HFF-Myc (cell line): Measurements from ENCODE around the gene WSCD2.

Experiments used
- DNase-seq: peaks from one replicate; pipeline ENCODE4 v3.0.0-alpha.2; 2011; ENCODE audit warnings: low read depth; ENCODE audit errors: extremely low read depth
- H3K4me3 ChIP-seq: replicated peaks from 2 replicates; pipeline ENCODE4 v1.5.1; 2011; ENCODE audit warnings: low read depth, mild to moderate bottlenecking, control low read depth, low read length
- TF ChIP-seq, protein P1 (sequence below): IDR thresholded peaks from 2 replicates; pipeline ENCODE4 v1.5.1; 2012; ENCODE audit warnings: mild to moderate bottlenecking, low read depth, low read length, control low read depth; ENCODE audit errors: missing control alignments

WSCD2 gene

DNA sequence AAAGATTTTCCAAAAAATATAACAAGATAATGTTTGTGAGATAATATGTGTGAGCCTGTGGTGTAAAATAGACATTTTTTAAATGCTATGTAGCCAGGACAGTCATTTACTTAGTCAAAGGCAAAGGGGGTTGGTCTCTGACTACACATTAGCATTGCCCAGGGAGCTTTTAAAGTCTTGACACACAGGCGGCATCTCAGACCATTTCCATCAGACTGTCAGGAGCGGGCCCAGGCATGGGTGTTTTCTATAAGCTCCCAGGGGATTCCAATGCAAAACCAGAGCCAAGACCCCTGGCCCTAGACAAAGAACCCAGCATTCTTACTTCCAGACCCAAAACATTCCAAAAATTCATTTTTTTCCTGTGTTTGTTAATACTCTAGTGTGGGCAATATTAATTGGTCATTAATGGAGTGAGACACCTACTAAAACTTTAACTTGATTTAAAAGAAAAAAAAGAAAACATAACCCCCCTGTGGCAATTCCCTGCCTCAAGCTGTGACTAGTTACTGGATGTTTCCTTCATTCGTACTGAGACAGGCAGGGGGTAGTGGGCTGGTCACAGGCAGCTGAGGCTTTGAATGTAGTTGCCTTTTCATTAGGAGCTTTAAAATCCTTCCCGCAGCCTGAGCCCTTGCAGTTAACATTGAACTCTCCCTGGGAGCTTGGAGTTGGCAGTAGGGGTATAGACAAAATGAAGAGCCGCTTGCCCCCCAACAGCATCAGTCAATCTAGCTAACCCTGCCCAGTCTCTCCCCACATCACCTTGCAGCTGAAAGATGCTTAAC is 106.3 kb downstream of the WSCD2 start:
- TF ChIP-seq, protein P1, sequence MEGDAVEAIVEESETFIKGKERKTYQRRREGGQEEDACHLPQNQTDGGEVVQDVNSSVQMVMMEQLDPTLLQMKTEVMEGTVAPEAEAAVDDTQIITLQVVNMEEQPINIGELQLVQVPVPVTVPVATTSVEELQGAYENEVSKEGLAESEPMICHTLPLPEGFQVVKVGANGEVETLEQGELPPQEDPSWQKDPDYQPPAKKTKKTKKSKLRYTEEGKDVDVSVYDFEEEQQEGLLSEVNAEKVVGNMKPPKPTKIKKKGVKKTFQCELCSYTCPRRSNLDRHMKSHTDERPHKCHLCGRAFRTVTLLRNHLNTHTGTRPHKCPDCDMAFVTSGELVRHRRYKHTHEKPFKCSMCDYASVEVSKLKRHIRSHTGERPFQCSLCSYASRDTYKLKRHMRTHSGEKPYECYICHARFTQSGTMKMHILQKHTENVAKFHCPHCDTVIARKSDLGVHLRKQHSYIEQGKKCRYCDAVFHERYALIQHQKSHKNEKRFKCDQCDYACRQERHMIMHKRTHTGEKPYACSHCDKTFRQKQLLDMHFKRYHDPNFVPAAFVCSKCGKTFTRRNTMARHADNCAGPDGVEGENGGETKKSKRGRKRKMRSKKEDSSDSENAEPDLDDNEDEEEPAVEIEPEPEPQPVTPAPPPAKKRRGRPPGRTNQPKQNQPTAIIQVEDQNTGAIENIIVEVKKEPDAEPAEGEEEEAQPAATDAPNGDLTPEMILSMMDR, result no peak
- no peak for DNase-seq
- H3K4me3 ChIP-seq, result no peak overlapping the region

DNA sequence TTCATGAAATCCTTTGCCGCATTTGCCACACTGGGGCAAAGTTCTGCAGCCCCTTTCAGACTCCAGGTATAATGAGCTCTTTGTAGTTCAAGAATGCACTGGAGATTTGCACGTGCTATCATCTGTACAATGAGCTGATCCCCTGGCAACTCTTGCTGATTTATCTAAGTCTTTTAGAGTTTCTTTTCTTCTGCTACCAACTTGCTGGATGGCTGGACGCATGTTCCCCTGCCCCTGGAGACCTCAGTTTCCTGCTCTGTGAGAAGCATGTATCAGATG is 106.8 kb downstream of the WSCD2 start:
- TF ChIP-seq, protein P1, result no peak
- no peak overlapping the region for H3K4me3 ChIP-seq
- no peak for DNase-seq

DNA sequence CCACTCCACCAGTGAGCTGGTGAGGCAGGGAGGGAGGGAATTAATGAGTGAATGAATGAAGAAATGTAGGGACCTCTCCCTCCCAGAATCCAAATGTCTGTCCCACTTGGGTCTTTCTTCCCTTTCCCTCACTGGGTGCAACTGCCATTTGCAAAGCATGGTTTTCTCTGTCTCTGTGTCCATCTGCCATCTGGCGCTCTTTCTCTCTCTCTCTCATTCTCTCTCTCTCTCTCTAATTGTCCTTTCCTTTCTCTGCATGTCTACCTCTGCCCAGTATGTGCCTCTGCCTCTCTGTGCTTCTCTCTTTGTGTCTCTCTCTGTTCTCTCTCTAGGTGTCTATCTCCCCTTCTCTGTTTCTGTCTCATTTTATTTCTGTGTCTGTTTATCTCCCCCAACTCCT is 107.3 kb downstream of the WSCD2 start:
- DNase-seq, result no peak
- TF ChIP-seq, protein P1, result no peak
- no peak overlapping the region for H3K4me3 ChIP-seq

DNA sequence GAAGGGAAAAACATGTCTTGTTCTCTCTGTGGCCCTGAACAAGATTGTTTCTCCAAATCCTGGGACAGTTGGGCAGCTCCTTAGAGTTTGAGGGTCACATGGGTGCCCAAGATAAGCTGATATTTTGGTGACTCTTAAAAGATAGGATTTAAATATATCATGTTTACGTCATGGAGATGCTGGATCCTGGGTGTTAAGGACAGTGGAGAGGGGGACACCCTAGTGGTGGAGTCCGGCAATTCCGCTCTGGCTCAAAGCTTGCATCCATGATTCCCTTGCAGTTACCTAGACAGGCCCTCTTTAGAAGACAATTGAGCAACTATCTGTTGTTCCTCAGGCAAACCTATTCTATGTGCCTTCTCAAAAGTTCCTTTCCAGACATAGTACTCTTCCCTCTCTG is 108.2 kb downstream of the WSCD2 start:
- H3K4me3 ChIP-seq, result no peak overlapping the region
- DNase-seq, result no peak
- TF ChIP-seq, protein P1, result peak; percentile 45

DNA sequence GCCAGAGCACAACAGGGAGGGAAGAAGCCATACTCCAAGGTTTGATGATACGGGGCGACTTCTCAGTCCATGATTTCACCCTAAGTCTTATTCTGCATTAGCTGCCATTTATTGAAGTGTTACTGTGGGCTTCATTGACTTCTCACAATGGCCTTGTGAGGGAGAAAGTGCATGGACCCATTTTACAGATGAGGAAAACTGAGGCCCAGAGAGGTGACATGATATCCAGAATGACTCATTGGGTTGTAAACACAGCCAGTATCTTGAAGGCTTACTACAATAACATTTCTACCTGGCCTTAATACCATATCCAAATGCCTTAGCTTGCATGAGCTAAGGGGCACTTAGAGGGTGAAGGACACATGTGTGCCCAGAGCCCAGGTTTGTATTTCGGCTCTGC is 109.4 kb downstream of the WSCD2 start:
- TF ChIP-seq, protein P1, result no peak
- no peak overlapping the region for H3K4me3 ChIP-seq
- no peak for DNase-seq

DNA sequence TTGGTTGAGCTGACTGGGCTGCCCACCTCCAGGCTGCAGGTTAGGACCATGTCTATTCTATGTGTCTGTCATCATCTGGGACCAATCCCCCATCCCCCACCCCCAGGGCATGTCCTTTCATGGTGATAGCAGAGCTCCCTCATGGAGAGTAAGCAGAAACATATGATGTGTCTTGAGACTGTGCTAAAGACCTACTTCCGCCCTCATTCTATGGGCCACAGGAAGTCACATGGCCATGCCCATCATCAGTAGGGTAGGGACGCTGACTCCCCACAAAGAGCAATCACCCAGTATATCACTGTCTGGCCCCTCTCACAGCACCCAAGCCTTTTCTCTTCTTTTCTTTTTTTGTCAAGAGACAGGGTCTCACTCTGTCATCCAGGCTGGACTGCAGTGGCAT is 110.3 kb downstream of the WSCD2 start:
- no peak overlapping the region for H3K4me3 ChIP-seq
- TF ChIP-seq, protein P1, result no peak
- no peak for DNase-seq
